Measurements from ENCODE around the gene OXNAD1.

Gene OXNAD1

DNA sequence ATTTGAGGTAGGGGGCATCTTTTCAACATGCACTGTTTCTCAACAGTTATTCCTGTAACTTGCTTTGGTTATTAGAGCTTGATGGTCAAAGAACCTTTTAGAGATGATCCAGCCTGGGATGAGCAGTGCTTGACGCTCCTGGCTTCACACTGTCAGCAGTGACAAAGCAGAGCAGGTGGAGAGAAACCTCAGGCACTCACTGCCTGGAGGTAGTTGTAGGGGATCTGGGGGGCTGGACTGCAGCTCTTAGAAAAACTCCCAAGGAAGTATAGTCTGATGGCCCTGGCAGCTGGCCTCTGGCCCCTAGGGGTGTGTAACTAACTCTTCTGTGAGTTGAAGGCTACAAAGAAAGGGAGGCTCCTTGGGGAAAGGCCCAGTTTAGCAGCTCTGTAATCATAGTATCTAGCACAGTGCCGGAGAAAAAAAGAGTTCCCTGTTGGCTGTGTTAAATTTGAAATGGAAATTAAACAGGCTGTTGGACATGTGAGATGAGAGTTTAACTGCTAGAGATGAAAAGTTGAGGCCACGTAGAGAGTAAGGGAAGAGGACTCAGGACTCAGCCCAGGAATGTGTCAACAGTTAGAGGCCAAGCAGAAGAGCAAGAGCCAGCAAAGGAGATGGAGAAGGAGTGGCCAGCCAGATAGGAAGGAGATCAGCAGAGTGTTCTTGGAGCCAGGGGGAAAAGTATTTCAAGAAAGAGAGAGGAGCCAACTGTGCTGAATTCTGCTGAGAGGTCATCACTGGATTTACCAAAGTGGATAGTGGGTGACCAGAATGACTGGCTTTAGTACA is 14.2 kb downstream of the OXNAD1 start:
- no peak for DNase-seq

DNA sequence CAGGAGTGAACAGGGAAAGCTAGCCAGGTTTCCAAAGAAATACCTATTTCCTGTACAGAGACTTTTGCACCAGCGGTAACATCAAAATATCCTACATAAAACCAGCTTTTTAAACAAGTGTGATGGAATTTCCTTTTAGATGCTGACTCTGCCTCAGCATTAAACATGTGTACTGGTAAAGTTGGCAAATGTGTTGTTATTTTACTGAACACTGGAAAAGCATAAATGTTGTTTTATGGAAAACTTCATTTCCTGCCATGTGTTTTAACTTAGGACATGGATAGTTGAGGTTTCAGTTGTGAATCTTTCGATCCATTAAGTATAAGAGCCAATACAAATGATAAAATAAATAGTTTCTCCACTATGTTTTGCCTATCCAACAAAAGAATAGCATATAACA is 15.7 kb downstream of the OXNAD1 start:
- DNase-seq, result peak; percentile 45

DNA sequence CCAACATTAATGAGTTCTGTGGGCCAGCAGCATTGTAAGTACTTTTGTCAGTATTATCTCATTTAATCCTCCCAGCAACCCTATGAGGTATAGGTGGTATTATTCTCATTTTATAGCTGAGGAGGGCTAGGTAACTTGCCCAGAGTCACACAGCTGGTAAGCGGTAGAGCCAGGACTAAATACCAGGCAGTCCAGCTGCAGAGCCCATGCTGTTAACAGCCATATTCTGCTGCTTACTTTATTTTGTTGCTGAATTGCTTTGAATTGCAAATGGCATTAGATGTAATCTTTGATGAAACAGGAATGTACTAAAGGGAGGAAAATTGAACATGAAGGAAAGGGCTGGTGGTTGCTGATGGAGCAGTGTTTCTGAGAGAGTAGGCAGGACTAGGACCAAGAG is 19.6 kb downstream of the OXNAD1 start:
- DNase-seq, result no peak

DNA sequence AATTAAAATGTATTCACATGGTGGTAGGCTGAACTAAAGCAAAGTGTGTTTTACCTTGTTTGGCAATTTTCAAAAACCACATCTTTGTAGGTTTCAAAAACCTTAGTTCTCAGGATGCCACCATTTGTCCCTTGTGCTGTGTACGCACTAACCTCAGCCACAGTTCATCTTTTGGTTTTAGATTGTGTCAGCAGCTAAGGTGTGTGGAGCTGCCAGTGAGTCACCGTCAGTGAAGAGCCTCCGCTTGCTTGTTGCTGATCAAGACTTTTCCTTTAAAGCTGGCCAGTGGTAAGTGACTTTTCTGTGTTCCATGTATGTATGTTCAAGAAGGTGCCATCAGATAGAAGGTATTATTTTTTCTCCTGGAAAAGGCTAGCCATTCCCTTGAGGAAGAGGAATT is 21.1 kb downstream of the OXNAD1 start:
- DNase-seq, result no peak

DNA sequence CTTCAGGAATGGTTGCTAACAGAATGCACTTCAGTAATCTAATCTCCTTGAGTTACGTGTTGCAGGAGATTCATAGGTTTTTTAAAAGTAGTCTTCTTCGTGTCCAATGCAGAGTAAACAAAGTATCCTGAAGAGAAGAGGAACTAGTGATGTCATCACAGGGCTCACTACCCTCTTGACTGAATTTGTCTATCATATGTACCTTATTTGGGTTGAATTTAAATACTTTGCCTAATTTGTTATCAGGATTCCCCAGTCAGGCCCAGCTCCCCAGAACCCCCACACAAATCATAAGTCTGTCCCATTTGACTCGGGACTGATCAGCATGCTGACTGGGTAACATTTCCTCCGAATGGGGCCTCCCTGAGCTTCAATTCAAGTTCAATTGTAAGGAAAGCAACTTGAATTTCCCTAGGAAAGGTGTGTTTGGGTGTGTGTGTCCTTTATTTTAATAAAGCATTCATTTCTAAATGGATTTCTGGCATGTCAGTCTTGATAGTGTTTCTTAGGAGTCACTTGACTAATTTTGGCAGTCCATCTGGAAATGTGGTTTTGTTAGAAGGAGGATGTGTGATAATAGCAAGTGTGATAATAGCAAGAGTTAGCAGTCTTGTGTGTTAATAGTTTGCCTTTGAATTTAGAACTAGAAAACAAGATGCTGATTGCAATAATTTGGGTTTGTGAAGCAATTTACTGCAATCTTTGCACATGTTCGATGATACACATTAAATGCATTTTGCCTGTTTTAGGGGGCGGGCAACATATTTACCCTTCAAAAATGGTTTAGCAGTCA is 21.9 kb downstream of the OXNAD1 start:
- no peak for DNase-seq

DNA sequence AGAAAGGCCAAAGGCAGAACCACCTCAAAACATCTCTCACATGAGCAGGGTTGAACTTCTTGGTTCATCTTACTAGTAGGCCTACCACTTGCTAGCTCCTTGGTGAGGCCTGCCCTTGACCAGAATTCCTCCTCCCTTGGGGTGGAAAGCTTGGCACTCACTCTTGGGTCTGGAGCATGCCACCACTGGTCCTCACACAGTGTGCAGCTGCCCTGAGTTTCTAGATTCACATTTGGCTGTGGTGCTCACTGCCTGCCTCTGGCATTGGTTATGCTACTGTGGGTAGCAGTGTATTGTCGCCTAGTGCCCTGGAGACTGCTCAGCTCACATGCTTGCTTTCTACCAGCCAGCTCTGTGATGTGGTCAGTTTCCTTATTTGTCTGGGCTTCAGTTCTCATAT is 23.7 kb downstream of the OXNAD1 start:
- no peak for DNase-seq

DNA sequence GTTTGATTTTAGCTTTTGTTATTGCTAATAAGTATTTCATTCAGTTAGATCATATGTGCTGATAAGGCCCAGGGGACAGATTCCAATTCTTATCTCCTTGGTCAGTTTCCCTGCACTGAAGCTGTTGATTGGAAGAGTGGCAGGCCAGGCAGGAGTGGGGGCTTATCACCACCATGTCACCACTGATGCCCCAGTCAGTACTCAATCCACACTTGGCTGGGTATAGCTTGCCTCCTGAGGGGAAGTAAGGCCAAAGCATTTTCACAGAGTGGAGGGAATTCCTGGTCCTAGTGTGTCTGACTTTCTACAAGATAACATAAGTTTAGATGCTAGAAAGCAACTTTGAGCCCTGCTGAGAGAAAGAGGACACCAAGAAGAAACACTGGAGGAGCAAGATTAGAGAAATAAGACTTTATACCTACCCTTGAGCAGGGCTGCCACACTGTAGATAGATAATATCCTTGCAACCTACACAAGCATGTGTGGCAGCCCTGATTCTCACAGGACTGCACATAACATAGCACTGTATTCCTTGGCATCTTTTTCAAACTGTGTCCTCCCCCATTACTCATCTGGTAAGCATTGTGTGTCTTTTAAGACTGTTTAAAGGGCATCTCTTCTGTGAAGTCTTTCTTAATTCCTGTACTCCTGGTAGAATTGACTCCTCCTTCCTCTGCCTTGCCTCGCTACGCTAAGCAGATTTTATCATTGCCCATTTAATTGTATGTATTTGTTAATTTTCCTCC is 24.3 kb downstream of the OXNAD1 start:
- DNase-seq, result no peak

DNA sequence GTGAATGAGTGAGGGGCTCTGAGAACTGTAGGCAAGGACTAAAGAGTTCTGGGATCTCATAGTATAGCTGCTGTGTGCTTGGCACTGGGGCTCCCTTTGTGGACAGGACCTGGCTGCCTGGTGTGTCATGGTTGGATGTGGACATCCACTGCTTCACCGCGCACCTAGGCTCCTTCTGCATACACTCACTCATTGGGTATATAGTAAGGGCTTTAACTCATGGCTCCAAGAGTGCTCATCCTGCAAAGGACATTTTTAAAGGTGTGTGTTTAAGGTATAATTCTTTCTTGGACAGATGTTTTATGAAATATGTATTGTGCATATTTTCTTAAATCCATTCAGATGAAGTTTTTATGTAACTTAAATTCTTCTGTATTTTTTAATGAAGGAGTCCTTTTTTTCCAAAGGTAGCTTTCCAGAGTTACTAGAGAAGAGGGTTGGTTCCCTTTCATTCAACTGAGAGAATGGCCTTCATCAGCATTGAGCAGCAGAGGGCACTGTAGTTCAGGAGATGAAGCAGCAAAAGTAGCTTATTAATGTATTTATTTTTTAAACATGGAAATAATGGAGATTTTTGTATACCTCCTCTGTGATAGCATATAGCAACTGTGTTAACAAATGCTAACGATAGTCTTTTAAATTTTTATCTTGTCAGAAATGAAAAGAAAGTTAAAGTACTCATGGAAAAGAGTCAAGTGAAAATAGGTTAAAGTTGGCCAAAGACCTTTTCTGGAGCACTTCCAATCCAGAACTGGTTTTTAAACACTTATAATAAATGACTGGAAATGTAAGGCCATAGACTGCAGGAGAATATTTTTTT is 25.2 kb downstream of the OXNAD1 start:
- DNase-seq, result peak; percentile 65

DNA sequence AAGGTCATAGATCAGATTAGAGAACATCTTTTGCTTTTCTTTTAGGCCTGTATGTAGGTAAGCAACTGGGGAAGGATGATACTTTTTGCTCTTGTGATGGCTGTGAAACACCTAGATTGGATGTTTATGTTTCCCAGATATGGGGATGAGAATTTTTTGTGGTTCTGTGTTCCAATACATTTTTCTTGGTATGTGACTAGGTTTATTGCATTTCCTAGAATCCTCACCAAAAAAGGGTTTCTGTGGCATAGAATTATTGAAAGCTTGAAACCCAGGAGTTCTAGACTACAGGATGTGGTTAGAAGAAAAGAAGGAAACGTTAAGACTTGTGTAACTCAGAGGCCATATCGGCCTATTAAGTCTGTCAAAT is 25.8 kb downstream of the OXNAD1 start:
- DNase-seq, result peak; percentile 65

DNA sequence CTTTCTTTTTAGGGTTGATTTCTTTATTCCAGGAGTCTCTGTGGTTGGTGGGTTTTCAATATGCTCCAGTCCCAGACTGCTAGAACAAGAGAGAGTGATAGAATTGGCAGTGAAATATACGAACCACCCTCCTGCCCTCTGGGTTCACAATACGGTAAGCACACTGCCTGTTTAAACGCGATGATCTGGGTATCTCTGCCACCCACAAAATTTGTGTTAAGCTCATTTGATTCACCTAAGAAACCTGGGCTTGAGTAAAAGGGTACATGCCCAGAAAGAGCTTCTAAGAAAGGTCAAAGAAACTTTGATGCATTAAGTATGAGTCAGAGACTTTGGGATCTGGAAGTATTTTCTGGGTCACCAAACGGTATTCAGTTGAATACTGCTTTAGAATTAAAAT is 29.8 kb downstream of the OXNAD1 start:
- DNase-seq, result no peak

DNA sequence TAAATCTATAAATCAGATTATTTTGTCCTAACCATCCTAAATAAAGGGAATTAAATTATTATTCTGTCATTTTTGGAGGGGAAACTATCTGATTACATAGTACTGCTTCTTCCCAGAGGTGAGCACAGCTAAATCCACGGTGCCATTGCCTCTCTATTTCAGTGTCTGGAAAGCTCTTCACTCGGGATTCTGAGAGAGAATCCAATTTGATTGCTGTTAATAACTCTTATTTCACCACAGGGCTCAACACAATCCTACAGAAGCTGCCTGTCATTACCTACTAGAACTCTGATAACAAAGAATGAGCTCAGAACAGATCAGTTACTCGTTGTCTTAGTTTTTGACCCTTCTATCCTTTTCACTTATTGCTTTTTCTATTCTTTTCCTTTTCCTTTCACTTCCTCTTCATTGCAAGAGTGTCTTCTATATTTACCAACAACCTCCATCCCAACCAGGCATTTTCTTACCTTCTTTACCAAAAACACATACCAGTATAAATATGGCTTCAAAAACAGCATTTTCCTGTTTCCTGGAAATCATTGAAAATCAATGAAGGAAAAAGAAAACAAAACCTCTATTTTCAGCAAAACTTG is 30.4 kb downstream of the OXNAD1 start:
- no peak for DNase-seq

DNA sequence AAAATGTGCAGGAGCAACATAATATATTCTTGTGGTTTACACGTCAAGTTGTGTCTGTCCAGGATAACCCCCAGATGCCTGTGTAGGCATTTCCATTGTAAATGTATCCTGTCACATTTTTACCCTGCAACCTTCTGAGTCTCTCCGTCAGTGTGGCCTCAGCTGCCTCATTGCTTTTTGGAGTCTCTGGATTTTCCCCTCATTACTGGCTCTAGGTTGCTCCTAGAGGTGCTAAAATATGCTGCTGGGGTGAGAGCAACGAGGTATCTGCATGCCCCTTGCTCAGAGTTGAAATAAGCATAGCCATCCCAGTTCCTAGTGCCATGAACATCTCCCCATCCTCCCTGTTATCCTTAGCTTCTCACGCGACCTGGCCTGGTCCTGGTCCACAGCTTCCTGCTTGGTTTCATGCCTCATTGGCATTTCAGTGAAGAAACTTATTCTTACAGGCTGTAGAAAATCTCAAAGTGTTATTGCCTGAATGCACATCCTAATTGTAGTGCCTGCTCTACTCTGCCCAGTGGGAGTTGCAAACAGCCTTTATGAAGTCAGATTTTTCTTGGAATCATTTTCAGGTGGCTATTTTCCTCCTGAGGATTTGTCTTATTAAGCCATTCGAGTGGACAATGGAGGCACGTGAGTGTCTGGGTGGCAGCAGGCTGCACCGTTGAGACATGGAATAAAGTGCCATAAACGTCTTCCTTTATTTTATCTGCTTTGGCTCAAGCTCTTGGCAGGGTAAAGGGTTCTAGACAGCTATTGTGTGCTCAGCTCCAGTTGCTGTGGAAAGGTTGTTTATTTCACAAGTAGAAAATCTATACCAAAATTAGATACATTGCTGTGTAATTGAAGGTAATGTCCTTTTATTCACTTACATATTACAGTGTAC is 33.2 kb downstream of the OXNAD1 start:
- no peak for DNase-seq

DNA sequence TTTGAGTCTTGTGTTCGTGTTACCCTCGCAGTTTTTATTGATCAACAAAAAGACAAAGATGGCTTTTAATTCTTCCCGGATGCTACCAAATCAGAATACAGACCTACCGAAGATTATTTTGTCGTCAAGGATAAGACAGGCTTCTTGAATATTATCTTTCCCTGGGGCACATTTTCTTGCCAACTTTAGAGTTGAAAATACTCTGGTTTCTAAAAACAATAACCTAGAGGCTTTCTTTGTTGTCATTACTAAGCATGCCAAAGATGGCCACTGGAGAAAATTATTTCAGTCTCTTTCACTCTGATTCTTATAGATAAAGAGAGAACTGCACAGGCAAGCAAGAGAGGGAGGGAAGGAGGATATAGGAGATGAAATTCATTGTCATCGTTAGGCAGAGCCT is 33.9 kb downstream of the OXNAD1 start:
- DNase-seq, result no peak

DNA sequence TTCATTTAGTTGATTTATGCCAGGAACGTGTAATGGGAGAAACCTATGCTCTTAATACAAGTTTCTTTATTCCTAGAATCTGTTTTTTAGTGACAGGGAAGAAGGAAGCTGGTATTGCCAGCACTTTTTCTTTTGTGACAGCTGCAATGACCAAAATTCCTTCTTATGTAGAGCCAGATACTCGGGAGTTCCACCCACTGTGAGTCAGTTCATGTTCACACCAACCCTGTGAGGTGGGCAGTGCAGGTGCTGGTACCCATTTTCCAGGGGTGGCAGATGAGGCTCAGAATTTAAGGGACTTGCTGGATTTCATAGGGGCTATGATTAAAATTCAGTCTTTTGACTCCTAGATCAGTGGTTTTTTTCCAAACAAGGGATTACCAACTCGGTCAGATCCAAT is 34.7 kb downstream of the OXNAD1 start:
- DNase-seq, result no peak

DNA sequence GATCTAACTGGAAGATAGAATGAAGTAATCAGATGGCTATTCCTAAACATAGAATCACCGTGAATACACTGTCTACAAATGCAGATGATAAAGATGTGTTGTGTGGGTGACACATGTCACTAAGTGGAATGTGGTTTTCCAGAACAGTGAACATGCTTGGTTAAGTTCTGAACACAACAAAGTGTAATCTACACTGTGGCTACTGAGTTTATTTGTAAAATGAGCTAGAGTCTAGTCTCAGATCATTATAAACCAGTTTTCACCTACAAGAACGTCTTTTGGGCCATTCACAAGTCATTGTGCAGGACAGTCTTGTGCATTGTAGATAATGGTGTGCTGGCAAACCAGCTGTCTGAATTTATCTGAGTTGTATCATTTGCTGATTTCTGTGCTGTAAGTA is 35.3 kb downstream of the OXNAD1 start:
- DNase-seq, result no peak

DNA sequence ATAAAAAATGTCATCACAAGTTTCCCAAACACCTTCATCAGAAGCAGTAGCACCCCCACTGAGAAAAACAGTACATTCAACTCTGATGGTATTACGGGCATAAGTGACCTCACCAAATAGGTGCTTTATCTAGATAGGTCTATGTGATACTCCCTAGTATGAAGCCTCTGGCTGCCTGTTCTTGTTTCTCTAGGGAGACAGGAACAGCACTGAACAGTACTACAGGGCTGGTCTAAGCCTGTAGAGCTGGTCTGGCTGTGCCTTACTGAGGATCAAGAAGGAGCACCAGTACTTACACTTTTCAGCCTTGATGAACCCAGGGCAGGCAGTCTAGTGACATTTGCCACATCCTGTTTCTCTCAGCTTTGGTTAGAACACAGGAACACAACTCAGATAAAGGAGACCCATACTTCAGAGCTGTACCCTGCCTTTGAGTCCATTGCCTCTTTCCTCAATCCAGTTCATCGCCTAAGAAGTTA is 35.9 kb downstream of the OXNAD1 start:
- DNase-seq, result no peak

DNA sequence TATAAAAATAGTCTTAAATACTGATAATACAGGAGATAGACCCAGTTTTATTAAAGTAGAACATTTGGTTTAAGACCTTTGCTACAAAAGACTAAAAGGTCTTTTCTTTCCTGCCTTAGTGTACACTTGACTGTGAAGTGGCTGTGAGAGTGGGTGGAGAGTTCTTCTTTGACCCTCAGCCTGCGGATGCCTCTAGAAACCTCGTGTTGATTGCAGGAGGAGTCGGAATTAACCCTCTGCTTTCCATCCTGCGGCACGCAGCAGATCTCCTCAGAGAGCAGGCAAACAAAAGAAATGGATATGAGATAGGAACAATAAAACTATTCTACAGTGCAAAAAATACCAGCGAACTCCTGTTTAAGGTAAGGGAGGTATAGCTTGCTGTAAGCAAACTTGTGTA is 36.5 kb downstream of the OXNAD1 start:
- DNase-seq, result no peak

DNA sequence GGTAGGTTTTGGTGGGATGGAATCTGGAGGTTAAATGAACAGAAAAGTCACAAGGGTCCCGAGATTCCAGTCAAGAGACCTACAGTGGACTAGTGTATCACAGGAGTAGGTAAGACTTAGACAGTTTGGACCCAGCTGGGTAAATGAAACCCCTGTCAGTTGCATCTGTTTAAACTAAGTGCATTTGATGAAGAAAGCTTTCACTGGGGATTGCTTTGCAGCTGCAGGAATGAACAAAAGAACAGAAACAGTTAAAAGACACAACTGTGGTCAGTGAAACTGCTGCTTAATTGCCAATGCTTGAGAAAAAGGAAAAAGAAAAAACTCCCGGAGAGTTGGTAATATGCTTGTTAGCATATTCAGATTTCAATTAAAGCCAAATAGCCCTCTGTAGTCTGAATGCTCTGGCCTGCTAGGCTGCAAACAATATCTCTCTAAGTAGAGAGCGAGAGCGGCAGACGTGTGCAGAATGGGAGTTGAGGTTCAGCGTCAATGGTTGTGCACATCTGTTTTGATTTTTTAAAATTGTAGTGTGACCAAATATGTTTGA is 37.1 kb downstream of the OXNAD1 start:
- DNase-seq, result no peak

DNA sequence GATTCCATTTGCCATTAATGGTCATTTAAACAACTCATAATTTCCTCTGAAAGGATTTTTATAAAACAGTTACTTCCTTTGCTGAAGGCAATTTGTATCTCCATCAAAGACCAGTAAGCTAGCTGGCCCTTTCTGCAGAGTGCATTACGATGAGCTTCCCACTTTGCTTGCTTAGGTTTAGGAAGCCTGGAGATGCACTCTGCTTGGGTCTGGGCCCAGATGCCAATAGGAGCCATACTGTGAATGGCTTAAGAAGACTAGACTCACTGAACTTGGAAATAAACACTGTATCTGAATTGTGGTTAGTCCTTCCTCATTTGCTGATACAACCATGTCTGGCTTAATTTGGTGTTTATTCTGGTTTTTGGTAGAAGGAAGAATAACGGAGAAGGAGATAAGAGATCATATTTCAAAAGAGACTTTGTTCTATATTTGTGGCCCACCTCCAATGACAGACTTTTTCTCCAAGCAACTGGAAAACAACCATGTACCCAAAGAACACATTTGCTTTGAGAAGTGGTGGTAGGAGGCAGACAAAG is 38.1 kb downstream of the OXNAD1 start:
- no peak for DNase-seq

All from fibroblast of upper back skin (primary cell).